HPDE6-E6E7 (cell line): ENCODE results near the gene ACBD6.

Source experiments
- DNase-seq: peaks from one replicate; pipeline ENCODE4 v3.0.0; 2011; ENCODE audit warnings: missing footprints; ENCODE audit errors: extremely low spot score

Gene ACBD6

GRCh38 chr1:180241716-180242544, 260.4 kb downstream of the ACBD6 start:
- no peak for DNase-seq

GRCh38 chr1:180239145-180240096, 263.0 kb downstream of the ACBD6 start:
- no peak for DNase-seq

GRCh38 chr1:180238675-180239074, 263.7 kb downstream of the ACBD6 start:
- DNase-seq = no peak
